ENCODE results near the gene DNAI4. TPM values are rescaled to one million over a fixed set of nuclear protein-coding genes. Genes with fewer than 3 reads are reported as not detected.

The DNAI4 gene
- polyA plus RNA-seq, 1 of the 3 experiments (the other 2 are of a cell fraction), result 1.3 TPM

DNA sequence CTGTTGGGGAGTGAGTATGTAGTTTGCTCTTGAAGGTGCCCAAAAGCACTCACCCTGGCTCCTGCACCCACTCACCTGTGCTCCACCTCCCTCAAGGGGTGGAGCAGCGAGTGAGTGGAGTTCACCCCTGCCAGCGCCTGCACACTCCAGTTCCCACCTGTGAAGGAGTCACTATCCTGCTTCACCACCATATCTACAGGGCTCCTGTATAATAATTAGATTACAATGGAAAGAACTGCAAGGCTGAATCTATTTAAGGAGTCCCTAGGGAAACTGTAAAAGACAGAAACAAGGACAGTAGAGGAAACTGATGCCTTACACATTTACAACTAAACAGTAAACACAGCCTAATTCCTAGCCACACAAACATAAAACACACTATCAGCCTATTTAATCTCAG, 4.1 kb downstream of the DNAI4 start:
- CTCF ChIA-PET, result interaction anchor here (1.2 to 2.7 kb wide), 2 partner anchors 9 to 156 kb away, joined by 4 to 8 read pairs; no protein-coding TSS in a partner anchor
- H3K27me3 ChIP-seq (ENCODE audit: insufficient read depth), result no peaks in the 10 kb centered on the region
- H3K4me2 ChIP-seq, result no peak overlapping the region
- WGBS (ENCODE audit: low lambda C conversion rate), result 96% methylated on average over 2 of the region's 2 CpGs
- H3K4me1 ChIP-seq (ENCODE audit: control insufficient read depth in 1 of 2, insufficient read depth in 2 of 2, low read depth in 1 of 2, low read length in 1 of 2), result peaks cover 7 to 9% of the 10 kb centered on the region in 2 experiments; a peak in 2 of 4 replicates
- H3K27ac ChIP-seq (ENCODE audit: low read depth in 2 of 2, low read length in 1 of 2), result no peak overlapping the region
- POLR2A ChIA-PET, result no interaction called here
- peaks cover 4 to 14% of the 10 kb centered on the region in 2 experiments for H3K36me3 ChIP-seq (replicated peaks in 1 of 2; ENCODE audit: control insufficient read depth in 1 of 2, insufficient read depth in 2 of 2, low read length in 1 of 2)
- no peak overlapping the region for H3K9ac ChIP-seq
- H3K4me3 ChIP-seq (ENCODE audit: low read depth in 2 of 2, low read length in 1 of 2), result no peak overlapping the region
- no peaks in the 10 kb centered on the region for H3K9me2 ChIP-seq
- H3K9me3 ChIP-seq, result no peaks in the 10 kb centered on the region
- H3F3A ChIP-seq (replicated peaks; ENCODE audit: insufficient read depth), result peaks cover 8% of the 10 kb centered on the region
- TF ChIP-seq, protein P1, sequence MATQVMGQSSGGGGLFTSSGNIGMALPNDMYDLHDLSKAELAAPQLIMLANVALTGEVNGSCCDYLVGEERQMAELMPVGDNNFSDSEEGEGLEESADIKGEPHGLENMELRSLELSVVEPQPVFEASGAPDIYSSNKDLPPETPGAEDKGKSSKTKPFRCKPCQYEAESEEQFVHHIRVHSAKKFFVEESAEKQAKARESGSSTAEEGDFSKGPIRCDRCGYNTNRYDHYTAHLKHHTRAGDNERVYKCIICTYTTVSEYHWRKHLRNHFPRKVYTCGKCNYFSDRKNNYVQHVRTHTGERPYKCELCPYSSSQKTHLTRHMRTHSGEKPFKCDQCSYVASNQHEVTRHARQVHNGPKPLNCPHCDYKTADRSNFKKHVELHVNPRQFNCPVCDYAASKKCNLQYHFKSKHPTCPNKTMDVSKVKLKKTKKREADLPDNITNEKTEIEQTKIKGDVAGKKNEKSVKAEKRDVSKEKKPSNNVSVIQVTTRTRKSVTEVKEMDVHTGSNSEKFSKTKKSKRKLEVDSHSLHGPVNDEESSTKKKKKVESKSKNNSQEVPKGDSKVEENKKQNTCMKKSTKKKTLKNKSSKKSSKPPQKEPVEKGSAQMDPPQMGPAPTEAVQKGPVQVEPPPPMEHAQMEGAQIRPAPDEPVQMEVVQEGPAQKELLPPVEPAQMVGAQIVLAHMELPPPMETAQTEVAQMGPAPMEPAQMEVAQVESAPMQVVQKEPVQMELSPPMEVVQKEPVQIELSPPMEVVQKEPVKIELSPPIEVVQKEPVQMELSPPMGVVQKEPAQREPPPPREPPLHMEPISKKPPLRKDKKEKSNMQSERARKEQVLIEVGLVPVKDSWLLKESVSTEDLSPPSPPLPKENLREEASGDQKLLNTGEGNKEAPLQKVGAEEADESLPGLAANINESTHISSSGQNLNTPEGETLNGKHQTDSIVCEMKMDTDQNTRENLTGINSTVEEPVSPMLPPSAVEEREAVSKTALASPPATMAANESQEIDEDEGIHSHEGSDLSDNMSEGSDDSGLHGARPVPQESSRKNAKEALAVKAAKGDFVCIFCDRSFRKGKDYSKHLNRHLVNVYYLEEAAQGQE (IDR thresholded peaks at IDR 0.05; ENCODE audit: low read depth, low read length), result no peak
- TF ChIP-seq, protein P2, sequence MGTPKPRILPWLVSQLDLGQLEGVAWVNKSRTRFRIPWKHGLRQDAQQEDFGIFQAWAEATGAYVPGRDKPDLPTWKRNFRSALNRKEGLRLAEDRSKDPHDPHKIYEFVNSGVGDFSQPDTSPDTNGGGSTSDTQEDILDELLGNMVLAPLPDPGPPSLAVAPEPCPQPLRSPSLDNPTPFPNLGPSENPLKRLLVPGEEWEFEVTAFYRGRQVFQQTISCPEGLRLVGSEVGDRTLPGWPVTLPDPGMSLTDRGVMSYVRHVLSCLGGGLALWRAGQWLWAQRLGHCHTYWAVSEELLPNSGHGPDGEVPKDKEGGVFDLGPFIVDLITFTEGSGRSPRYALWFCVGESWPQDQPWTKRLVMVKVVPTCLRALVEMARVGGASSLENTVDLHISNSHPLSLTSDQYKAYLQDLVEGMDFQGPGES (IDR thresholded peaks at IDR 0.05; ENCODE audit: low read depth, low read length), result no peak
- TF ChIP-seq, protein P3, sequence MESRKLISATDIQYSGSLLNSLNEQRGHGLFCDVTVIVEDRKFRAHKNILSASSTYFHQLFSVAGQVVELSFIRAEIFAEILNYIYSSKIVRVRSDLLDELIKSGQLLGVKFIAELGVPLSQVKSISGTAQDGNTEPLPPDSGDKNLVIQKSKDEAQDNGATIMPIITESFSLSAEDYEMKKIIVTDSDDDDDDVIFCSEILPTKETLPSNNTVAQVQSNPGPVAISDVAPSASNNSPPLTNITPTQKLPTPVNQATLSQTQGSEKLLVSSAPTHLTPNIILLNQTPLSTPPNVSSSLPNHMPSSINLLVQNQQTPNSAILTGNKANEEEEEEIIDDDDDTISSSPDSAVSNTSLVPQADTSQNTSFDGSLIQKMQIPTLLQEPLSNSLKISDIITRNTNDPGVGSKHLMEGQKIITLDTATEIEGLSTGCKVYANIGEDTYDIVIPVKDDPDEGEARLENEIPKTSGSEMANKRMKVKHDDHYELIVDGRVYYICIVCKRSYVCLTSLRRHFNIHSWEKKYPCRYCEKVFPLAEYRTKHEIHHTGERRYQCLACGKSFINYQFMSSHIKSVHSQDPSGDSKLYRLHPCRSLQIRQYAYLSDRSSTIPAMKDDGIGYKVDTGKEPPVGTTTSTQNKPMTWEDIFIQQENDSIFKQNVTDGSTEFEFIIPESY (IDR thresholded peaks at IDR 0.05; ENCODE audit: borderline replicate concordance, low read depth), result no peak
- TF ChIP-seq YY1 (IDR thresholded peaks at IDR 0.05; ENCODE audit: low read depth), result no peak
- no peak for TF ChIP-seq GATA2 (CRISPR knock-in tag; IDR thresholded peaks at IDR 0.05)
- TF ChIP-seq MXI1 (IDR thresholded peaks at IDR 0.05; ENCODE audit: low read depth, low read length), result no peak
- no peak for TF ChIP-seq SMC3 (IDR thresholded peaks at IDR 0.05; ENCODE audit: low read depth, low read length)
- TF ChIP-seq POLR2AphosphoS5 (IDR thresholded peaks at IDR 0.05; ENCODE audit: low read depth, low read length), result no peak
- TF ChIP-seq RCOR1 (IDR thresholded peaks at IDR 0.05; ENCODE audit: low read length), result no peak
- H4K20me1 ChIP-seq (ENCODE audit: insufficient read depth), result no peaks in the 10 kb centered on the region
- H3K79me2 ChIP-seq (ENCODE audit: insufficient read depth), result peaks cover 34% of the 10 kb centered on the region
- no peak for DNase-seq
- H2AFZ ChIP-seq (ENCODE audit: low read depth), result no peak overlapping the region

DNA sequence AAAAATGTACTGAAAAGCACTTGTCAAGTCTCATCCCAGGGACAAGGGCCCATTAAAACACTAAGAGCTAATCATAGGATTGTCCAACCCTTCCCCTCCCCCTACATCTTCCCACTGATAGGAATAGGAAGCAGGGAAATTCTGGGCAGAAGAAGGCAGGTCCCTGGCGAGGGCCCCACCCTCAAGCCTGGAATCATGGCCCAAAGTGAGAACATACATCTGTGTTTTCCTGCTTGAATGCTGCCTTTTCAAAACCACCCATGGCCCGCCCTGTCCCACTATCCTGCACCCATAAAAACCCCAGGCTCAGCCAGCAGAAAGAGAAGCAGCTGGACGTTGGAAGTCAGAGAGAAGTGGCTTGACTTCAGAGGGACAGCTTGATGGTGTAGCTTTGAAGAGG, 4.8 kb downstream of the DNAI4 start:
- H3K79me2 ChIP-seq (ENCODE audit: insufficient read depth), result peaks cover 34% of the 10 kb centered on the region
- H3K27me3 ChIP-seq (ENCODE audit: insufficient read depth), result no peaks in the 10 kb centered on the region
- TF ChIP-seq, protein P1 (IDR thresholded peaks at IDR 0.05; ENCODE audit: low read depth, low read length), result no peak
- TF ChIP-seq EP300 (IDR thresholded peaks at IDR 0.05; ENCODE audit: borderline replicate concordance in 1 of 2, low read depth in 1 of 2, low read length in 1 of 2) (no peak), MEF2A (IDR thresholded peaks at IDR 0.05; ENCODE audit: borderline replicate concordance, low read depth) (no peak)
- H3K9me3 ChIP-seq, result no peaks in the 10 kb centered on the region
- H3K4me3 ChIP-seq (ENCODE audit: low read depth in 2 of 2, low read length in 1 of 2), result no peak overlapping the region
- H2AFZ ChIP-seq (ENCODE audit: low read depth), result no peak overlapping the region
- CTCF ChIA-PET, result interaction anchor here (0.6 to 2.7 kb wide), 3 partner anchors 10 to 155 kb away, joined by 3 to 8 read pairs (median 4); no protein-coding TSS in a partner anchor
- POLR2A ChIA-PET, result no interaction called here
- peaks cover 4 to 14% of the 10 kb centered on the region in 2 experiments for H3K36me3 ChIP-seq (replicated peaks in 1 of 2; ENCODE audit: control insufficient read depth in 1 of 2, insufficient read depth in 2 of 2, low read length in 1 of 2)
- no peak for DNase-seq
- H3K9ac ChIP-seq, result no peak overlapping the region
- peaks cover 8% of the 10 kb centered on the region for H3F3A ChIP-seq (replicated peaks; ENCODE audit: insufficient read depth)
- H3K4me1 ChIP-seq (ENCODE audit: control insufficient read depth in 1 of 2, insufficient read depth in 2 of 2, low read depth in 1 of 2, low read length in 1 of 2), result peaks cover 7 to 9% of the 10 kb centered on the region in 2 experiments; a peak in 2 of 4 replicates
- H4K20me1 ChIP-seq (ENCODE audit: insufficient read depth), result no peaks in the 10 kb centered on the region
- no peaks in the 10 kb centered on the region for H3K9me2 ChIP-seq
- no peak overlapping the region for H3K4me2 ChIP-seq
- 84% methylated on average over 3 of the region's 3 CpGs for WGBS (ENCODE audit: low lambda C conversion rate)
- no peak overlapping the region for H3K27ac ChIP-seq (ENCODE audit: low read depth in 2 of 2, low read length in 1 of 2)
